Raji (cell line): ENCODE data around the gene ACTG2.

Source experiments
- POLR2A ChIP-seq: IDR thresholded peaks from 2 replicates; pipeline ENCODE4 v1.6.1; 2011; ENCODE audit warnings: low read depth, low read length, control low read depth; ENCODE audit not compliant: insufficient read depth

Gene ACTG2

GRCh38 chr2:73906847-73907505, 14.2 kb downstream of the ACTG2 start:
- TF ChIP-seq POLR2A: no peak

DNA sequence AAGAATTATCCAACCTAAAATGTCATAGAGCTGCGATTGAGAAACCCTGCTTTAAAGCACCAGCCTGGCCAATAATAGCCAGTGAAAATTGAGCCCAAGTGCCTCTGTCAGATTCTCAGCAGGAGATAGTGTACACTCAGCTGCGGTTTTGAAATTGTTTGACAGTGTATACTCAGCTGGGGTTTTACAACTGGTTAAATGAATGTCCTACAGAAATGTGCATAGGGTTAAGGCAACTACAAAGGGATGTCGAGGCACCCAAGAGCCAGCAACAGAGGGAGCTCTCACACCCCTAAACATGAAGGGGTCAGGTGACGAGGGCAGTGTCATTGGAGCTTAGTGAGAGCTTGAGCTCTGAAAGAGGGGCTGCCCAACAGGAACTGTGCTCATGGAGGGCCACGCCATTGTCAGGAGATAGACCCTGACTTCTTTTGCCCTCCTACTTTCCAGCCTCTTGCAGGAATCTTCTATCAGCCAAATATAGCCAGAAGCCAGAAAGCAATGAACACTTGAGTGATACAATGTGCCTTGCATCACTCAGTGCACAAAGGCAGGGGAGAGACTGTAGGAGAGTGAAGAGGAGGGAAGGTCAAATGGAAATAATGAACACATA, 15.1 kb downstream of the ACTG2 start:
- TF ChIP-seq POLR2A: no peak

- TF ChIP-seq POLR2A: no peak
Measured at GRCh38 chr2:73908689-73909652, 16.2 kb downstream of the ACTG2 start.

DNA sequence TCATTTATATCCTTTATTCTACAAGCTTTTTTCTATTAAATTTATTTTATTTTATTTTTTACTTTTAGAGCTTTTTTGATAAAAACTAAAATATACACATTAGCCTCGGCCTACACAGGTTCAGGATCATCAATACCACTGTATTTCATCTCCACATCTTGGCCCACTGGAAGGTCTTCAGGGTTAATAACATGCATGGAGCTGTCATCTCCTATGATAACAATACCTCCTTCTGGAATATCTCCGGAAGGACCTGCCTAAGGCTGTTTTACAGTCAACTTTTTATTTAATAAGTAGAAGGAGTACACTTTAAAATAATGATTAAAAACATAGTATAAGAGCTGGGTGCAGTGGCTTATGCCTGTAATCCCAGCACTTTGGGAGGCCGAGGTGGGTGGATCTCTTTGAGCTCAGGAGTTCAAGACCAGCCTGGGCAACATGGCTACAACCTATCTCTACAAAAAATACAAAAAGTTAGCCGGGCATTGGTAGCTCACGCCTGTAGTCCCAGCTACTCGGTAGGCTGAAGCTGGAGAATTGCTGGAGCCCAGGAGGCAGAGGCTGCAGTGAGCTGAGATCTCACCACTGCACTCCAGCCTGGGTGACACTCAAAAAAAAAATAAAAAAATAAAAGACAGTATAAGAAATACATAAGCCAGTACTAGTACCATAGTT, 18.2 kb downstream of the ACTG2 start:
- no peak for TF ChIP-seq POLR2A

- TF ChIP-seq POLR2A: no peak
Measured at GRCh38 chr2:73911548-73912208, 18.9 kb downstream of the ACTG2 start.

DNA sequence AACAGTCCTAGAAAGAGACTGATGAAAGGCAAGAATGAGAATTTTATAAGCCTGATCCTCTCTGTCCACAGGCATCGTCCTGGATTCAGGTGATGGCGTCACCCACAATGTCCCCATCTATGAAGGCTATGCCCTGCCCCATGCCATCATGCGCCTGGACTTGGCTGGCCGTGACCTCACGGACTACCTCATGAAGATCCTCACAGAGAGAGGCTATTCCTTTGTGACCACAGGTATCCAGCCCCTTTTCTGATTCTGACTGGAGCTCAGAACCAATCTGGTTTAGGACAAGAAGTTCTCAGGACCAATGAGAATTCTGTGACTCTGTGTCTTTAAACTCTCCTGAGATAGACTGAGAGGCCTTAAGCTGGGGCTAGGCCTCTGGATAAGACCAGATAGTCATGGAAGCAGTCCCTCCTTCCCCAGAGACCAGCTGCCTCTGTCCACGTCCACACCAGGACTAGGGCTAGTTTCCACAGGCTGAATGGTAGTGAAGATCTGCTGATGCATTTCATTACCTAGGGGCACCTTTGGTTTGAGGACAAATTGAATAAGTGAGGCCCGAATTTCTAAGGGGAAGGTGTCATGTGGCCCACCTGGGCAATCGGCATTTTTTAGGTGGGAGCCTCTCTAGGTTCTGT, 20.7 kb downstream of the ACTG2 start:
- TF ChIP-seq POLR2A: no peak

- TF ChIP-seq POLR2A: no peak
Measured at GRCh38 chr2:73914667-73915066, 21.9 kb downstream of the ACTG2 start.

DNA sequence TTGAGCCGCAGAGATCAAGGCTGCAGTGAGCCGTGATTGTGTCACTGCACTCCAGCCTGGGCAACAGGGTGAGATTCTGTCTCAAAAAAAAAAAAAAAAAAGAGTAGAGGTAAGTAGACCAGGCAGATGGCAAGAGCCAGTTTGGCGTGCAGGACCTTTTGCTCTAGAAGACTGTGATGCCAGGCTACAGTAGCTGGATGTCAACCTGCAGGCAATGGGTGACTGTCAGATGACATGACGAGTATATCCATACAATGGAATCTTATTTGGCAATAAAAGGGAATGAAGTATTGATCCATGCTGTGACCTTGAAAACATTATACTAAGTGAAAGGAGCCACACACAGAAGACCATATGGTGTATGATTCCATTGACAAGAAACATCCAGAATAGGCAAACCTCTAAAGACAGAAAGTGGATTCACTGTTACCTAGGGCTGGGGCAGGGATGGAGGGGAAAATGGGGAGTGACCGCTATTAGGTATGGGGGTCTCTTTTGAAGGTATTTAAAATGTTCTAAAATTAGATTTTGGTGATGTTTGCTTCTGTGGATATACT, 22.7 kb downstream of the ACTG2 start:
- no peak for TF ChIP-seq POLR2A

DNA sequence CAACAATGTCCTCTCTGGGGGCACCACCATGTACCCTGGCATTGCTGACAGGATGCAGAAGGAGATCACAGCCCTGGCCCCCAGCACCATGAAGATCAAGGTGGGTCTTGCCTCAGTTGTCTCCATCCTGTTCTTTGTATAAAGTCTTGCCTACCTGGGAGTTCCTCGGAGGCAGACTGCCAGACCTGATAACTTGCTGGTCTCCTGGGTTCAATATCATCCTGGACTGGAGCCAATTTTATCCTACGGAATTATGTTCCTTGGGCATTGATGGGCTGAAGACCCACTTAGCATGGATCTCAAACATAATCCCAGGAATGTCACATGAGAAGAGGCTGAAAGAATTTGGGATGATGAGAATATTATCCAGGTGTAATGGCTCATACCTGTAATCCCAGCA, 23.9 kb downstream of the ACTG2 start:
- TF ChIP-seq POLR2A: no peak

DNA sequence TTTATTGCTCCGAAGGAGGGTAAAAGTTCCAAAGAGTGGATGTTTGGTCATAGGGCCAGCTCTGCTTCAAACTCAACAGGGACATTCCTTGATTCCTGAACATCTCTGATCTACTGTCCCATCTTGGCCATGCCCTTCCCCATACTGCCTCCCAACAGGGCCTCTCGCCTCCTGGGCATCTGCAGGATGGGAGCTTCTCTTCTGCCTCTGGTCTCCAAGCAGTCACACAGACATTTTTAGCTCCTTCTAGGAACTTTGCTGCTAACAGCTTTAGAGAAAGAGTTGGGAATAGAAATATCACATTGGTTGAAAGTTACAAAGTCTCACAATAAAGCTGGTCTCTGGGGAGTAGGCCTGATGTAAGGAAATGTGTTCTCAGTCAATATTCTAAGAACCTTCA, 24.5 kb downstream of the ACTG2 start:
- TF ChIP-seq POLR2A: no peak

DNA sequence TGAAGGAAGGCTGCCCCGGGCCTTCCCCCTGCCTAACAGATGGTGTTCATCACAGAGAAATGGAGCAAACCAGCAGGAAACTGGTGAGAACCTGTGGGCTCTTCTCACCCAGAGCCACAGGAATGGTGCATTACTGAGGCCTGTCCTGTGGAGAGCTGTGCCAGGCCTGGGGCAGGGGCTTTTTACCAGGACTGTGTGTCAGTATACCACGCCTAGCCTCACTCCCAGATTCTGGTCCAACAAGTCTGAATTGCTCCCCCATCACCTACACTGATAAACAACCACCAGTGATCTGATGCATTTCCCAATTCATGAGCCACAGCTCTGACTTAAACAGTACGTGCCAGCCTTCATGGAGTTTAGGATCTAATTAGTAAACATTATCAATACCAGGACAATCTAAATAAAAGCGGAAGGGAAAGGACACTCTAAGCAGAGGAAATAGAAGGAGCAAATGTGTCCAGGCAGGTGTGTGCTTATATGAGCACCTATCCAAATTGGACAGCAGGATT, 24.9 kb downstream of the ACTG2 start:
- no peak for TF ChIP-seq POLR2A

DNA sequence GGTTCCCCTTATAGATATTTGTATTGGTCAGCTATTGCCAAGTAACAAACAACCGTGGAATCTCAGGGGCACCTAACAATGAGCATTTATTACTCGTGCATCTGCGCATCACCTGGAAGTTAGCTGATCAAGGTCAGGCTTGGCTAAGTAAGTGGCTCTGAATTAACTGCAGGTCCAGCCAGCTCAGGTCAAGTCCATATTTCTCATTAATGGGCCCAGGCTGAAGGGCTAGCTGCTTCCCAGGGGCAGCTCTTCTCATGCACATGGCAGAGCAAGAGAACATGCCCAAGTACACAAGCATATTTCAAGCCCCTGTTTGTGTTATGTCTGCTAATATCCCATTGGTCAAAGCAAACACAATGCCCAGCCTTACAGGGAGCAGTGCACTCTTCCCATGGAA, 26.0 kb downstream of the ACTG2 start:
- TF ChIP-seq POLR2A: no peak

- no peak for TF ChIP-seq POLR2A
Measured at GRCh38 chr2:73919596-73920228, 26.9 kb downstream of the ACTG2 start.
